ENCODE measurements around the gene TOX2. TPM values are rescaled to one million over a fixed set of nuclear protein-coding genes. Genes with fewer than 3 reads are reported as not detected.

Gene TOX2
- total RNA-seq, 2 experiments from 2014 or later, result 1.8 to 1.9 TPM

GRCh38 chr20:43971267-43971666 is 56.6 kb downstream of the TOX2 start:
- no peaks in the 10 kb centered on the region for H3K9me3 Mint-ChIP-seq (ENCODE audit: low read depth)
- CTCF ChIA-PET, result interaction anchor here (0.5 to 2.4 kb wide), 3 partner anchors 13 to 225 kb away, joined by 4 to 7 read pairs (median 5); no protein-coding TSS in a partner anchor
- no peak overlapping the region for H3K4me3 Mint-ChIP-seq
- H3K36me3 Mint-ChIP-seq, result no peaks in the 10 kb centered on the region
- no peak overlapping the region for H3K27ac Mint-ChIP-seq
- ATAC-seq, result no peak
- peaks cover 39% of the 10 kb centered on the region for H3K27me3 Mint-ChIP-seq
- H3K4me1 Mint-ChIP-seq, result peaks cover 3% of the 10 kb centered on the region
- DNase-seq, result no peak

- Mint-ChIP-seq H3K27me3 (peaks cover 39% of the 10 kb centered on the region), H3K9me3 (ENCODE audit: low read depth) (peaks cover 3% of the 10 kb centered on the region), H3K4me3 (no peak overlapping the region), H3K27ac (no peak overlapping the region), H3K4me1 (peaks cover 3% of the 10 kb centered on the region), H3K36me3 (no peaks in the 10 kb centered on the region)
- no peak for DNase-seq
- CTCF ChIA-PET, result interaction anchor here (0.9 to 2.4 kb wide), 3 partner anchors 12 to 222 kb away, joined by 3 to 7 read pairs (median 4); no protein-coding TSS in a partner anchor
- ATAC-seq, result no peak
Observed at GRCh38 chr20:43972051-43972450, 57.4 kb downstream of the TOX2 start.

- Mint-ChIP-seq H3K4me1 (peaks cover 3% of the 10 kb centered on the region), H3K36me3 (no peaks in the 10 kb centered on the region), H3K27ac (no peak overlapping the region), H3K27me3 (peaks cover 41% of the 10 kb centered on the region), H3K4me3 (no peak overlapping the region), H3K9me3 (ENCODE audit: low read depth) (peaks cover 3% of the 10 kb centered on the region)
- DNase-seq (no peak), ATAC-seq (no peak)
- CTCF ChIA-PET, result interaction anchor here (0.9 to 2.4 kb wide), 2 partner anchors 12 to 13 kb away, joined by 3 to 7 read pairs; no protein-coding TSS in a partner anchor
Observed at GRCh38 chr20:43972692-43973091, 58.0 kb downstream of the TOX2 start.

GRCh38 chr20:43973231-43973630 is 58.6 kb downstream of the TOX2 start:
- CTCF ChIA-PET, result no interaction called here
- Mint-ChIP-seq H3K4me1 (peaks cover 3% of the 10 kb centered on the region), H3K4me3 (no peak overlapping the region), H3K27me3 (peaks cover 46% of the 10 kb centered on the region), H3K9me3 (ENCODE audit: low read depth) (peaks cover 3% of the 10 kb centered on the region), H3K27ac (no peak overlapping the region), H3K36me3 (no peaks in the 10 kb centered on the region)
- DNase-seq (no peak), ATAC-seq (no peak)

GRCh38 chr20:43973671-43974450 is 59.2 kb downstream of the TOX2 start:
- ATAC-seq (no peak), DNase-seq (no peak)
- Mint-ChIP-seq H3K9me3 (ENCODE audit: low read depth) (peaks cover 3% of the 10 kb centered on the region), H3K36me3 (peaks cover 2% of the 10 kb centered on the region), H3K27ac (no peak overlapping the region), H3K4me1 (peaks cover 3% of the 10 kb centered on the region), H3K27me3 (peaks cover 48% of the 10 kb centered on the region), H3K4me3 (no peak overlapping the region)
- CTCF ChIA-PET, result no interaction called here

GRCh38 chr20:43974695-43975094 is 60.0 kb downstream of the TOX2 start:
- CTCF ChIA-PET, result interaction anchor here (1.0 kb wide), 1 partner anchor 11 kb away, joined by 3 read pairs; no protein-coding TSS in a partner anchor
- no peak for DNase-seq
- H3K36me3 Mint-ChIP-seq, result peaks cover 2% of the 10 kb centered on the region
- no peak overlapping the region for H3K27ac Mint-ChIP-seq
- H3K4me3 Mint-ChIP-seq, result no peak overlapping the region
- H3K4me1 Mint-ChIP-seq, result peaks cover 3% of the 10 kb centered on the region
- ATAC-seq, result no peak
- peaks cover 6% of the 10 kb centered on the region for H3K9me3 Mint-ChIP-seq (ENCODE audit: low read depth)
- H3K27me3 Mint-ChIP-seq, result peaks cover 51% of the 10 kb centered on the region

GRCh38 chr20:43975096-43975768 is 60.6 kb downstream of the TOX2 start:
- peaks cover 6% of the 10 kb centered on the region for H3K9me3 Mint-ChIP-seq (ENCODE audit: low read depth)
- H3K4me1 Mint-ChIP-seq, result peaks cover 3% of the 10 kb centered on the region
- no peak for ATAC-seq
- no peak for DNase-seq
- H3K36me3 Mint-ChIP-seq, result peaks cover 2% of the 10 kb centered on the region
- H3K27me3 Mint-ChIP-seq, result peaks cover 52% of the 10 kb centered on the region
- CTCF ChIA-PET, result interaction anchor here (1.0 kb wide), 1 partner anchor 11 kb away, joined by 3 read pairs; no protein-coding TSS in a partner anchor
- H3K4me3 Mint-ChIP-seq, result no peak overlapping the region
- H3K27ac Mint-ChIP-seq, result no peak overlapping the region

- H3K36me3 Mint-ChIP-seq, result peaks cover 2% of the 10 kb centered on the region
- no peak overlapping the region for H3K27ac Mint-ChIP-seq
- ATAC-seq (no peak), DNase-seq (no peak)
- CTCF ChIA-PET, result no interaction called here
- H3K27me3 Mint-ChIP-seq, result peaks cover 45% of the 10 kb centered on the region
- peaks cover 3% of the 10 kb centered on the region for H3K4me1 Mint-ChIP-seq
- H3K9me3 Mint-ChIP-seq (ENCODE audit: low read depth), result peaks cover 6% of the 10 kb centered on the region
- H3K4me3 Mint-ChIP-seq, result no peak overlapping the region
Observed at GRCh38 chr20:43976547-43976946, 61.9 kb downstream of the TOX2 start.

GRCh38 chr20:43977252-43977651 is 62.6 kb downstream of the TOX2 start:
- ATAC-seq, result no peak
- DNase-seq, result no peak
- Mint-ChIP-seq H3K27ac (no peak overlapping the region), H3K9me3 (ENCODE audit: low read depth) (peaks cover 6% of the 10 kb centered on the region), H3K4me1 (peaks cover 3% of the 10 kb centered on the region), H3K36me3 (peaks cover 2% of the 10 kb centered on the region), H3K4me3 (no peak overlapping the region), H3K27me3 (peaks cover 50% of the 10 kb centered on the region)
- CTCF ChIA-PET, result interaction anchor here (1.7 kb wide), 1 partner anchor 103 kb away, joined by 5 read pairs; no protein-coding TSS in a partner anchor

GRCh38 chr20:43977962-43978361 is 63.3 kb downstream of the TOX2 start:
- peaks cover 3% of the 10 kb centered on the region for H3K4me1 Mint-ChIP-seq
- ATAC-seq (no peak), DNase-seq (no peak)
- H3K27me3 Mint-ChIP-seq, result peaks cover 52% of the 10 kb centered on the region
- peaks cover 2% of the 10 kb centered on the region for H3K36me3 Mint-ChIP-seq
- H3K4me3 Mint-ChIP-seq, result no peak overlapping the region
- H3K27ac Mint-ChIP-seq, result no peak overlapping the region
- CTCF ChIA-PET, result interaction anchor here (1.1 to 1.7 kb wide), 2 partner anchors 102 to 228 kb away, joined by 4 to 5 read pairs; no protein-coding TSS in a partner anchor
- H3K9me3 Mint-ChIP-seq (ENCODE audit: low read depth), result peaks cover 6% of the 10 kb centered on the region

- peaks cover 6% of the 10 kb centered on the region for H3K9me3 Mint-ChIP-seq (ENCODE audit: low read depth)
- H3K4me1 Mint-ChIP-seq, result peaks cover 11% of the 10 kb centered on the region
- DNase-seq, result no peak
- peaks cover 46% of the 10 kb centered on the region for H3K27me3 Mint-ChIP-seq
- no peak overlapping the region for H3K27ac Mint-ChIP-seq
- ATAC-seq, result no peak
- H3K36me3 Mint-ChIP-seq, result peaks cover 2% of the 10 kb centered on the region
- no peak overlapping the region for H3K4me3 Mint-ChIP-seq
- CTCF ChIA-PET, result no interaction called here
Observed at GRCh38 chr20:43979576-43980105, 65.0 kb downstream of the TOX2 start.

- Mint-ChIP-seq H3K4me1 (peaks cover 9% of the 10 kb centered on the region), H3K27me3 (peaks cover 48% of the 10 kb centered on the region), H3K9me3 (ENCODE audit: low read depth) (peaks cover 5% of the 10 kb centered on the region), H3K4me3 (no peak overlapping the region), H3K27ac (no peak overlapping the region), H3K36me3 (peaks cover 2% of the 10 kb centered on the region)
- DNase-seq, result no peak
- CTCF ChIA-PET, result interaction anchor here (1.6 kb wide), 1 partner anchor 99 kb away, joined by 5 read pairs; no protein-coding TSS in a partner anchor
- no peak for ATAC-seq
Observed at GRCh38 chr20:43981540-43981939, 66.9 kb downstream of the TOX2 start.

GRCh38 chr20:43982016-43982415 is 67.4 kb downstream of the TOX2 start:
- no peak overlapping the region for H3K27ac Mint-ChIP-seq
- CTCF ChIA-PET, result interaction anchor here (1.2 to 3.4 kb wide), 5 partner anchors 14 to 231 kb away, joined by 3 to 13 read pairs (median 6); no protein-coding TSS in a partner anchor
- H3K9me3 Mint-ChIP-seq (ENCODE audit: low read depth), result peaks cover 3% of the 10 kb centered on the region
- no peak for ATAC-seq
- H3K4me1 Mint-ChIP-seq, result peaks cover 9% of the 10 kb centered on the region
- no peak overlapping the region for H3K4me3 Mint-ChIP-seq
- peaks cover 2% of the 10 kb centered on the region for H3K36me3 Mint-ChIP-seq
- peaks cover 50% of the 10 kb centered on the region for H3K27me3 Mint-ChIP-seq
- no peak for DNase-seq
